Lung (tissue), 12 donors: ENCODE results near the gene TGFBRAP1. TPM values are rescaled to one million over a fixed set of nuclear protein-coding genes. Genes with fewer than 3 reads are reported as not detected.

ENCODE experiments used
- ATAC-seq: fragments of 200-7000 bp; cut with Tn5 transposase; one replicate; pipeline ENCODE4 v1.9.1; 2020; ENCODE audit warnings: moderate number of reproducible peaks; ENCODE audit not compliant: insufficient read depth, low FRiP score
- DNase-seq, 3 donors: peaks; one replicate each; pipeline ENCODE4 v3.0.0-alpha.2; 2013 to 2017
- H3K27ac ChIP-seq, 2 donors: one replicate each; pipeline ENCODE4 v1.5.1; 2013; ENCODE audit warnings: mild to moderate bottlenecking in 2 of 2, moderate library complexity in 2 of 2, control low read depth in 1 of 2, inconsistent platforms in 1 of 2, low read depth in 1 of 2, low read length in 1 of 2
- H3K27me3 ChIP-seq, 3 donors: one replicate each; pipeline ENCODE4 v1.5.1; 2013; ENCODE audit warnings: low read length in 2 of 3; ENCODE audit not compliant: control insufficient read depth in 3 of 3, insufficient read depth in 3 of 3
- H3K36me3 ChIP-seq, 4 donors: one replicate each; pipeline ENCODE4 v1.5.1; 2013; ENCODE audit warnings: low read length in 4 of 4, mild to moderate bottlenecking in 1 of 4, moderate library complexity in 1 of 4; ENCODE audit not compliant: control insufficient read depth in 4 of 4, insufficient read depth in 4 of 4
- H3K4me1 ChIP-seq, 5 donors: one replicate each; pipeline ENCODE4 v1.5.1; 2013; ENCODE audit warnings: low read length in 5 of 5, mild to moderate bottlenecking in 2 of 5, moderate library complexity in 1 of 5; ENCODE audit not compliant: control insufficient read depth in 5 of 5, insufficient read depth in 5 of 5
- H3K4me3 ChIP-seq: one replicate; pipeline ENCODE4 v1.5.1; 2013; ENCODE audit warnings: mild to moderate bottlenecking, control low read depth, moderate library complexity
- H3K9ac ChIP-seq, 2 donors: one replicate each; pipeline ENCODE4 v1.5.1; 2013; ENCODE audit warnings: low read length in 2 of 2, control low read depth in 1 of 2; ENCODE audit not compliant: insufficient read depth in 1 of 2
- H3K9me3 ChIP-seq, 4 donors: one replicate each; pipeline ENCODE4 v1.5.1; 2013; ENCODE audit warnings: low read length in 3 of 4, mild to moderate bottlenecking in 1 of 4, moderate library complexity in 1 of 4; ENCODE audit not compliant: control insufficient read depth in 4 of 4, insufficient read depth in 3 of 4
- CTCF ChIP-seq: IDR thresholded peaks from 2 replicates; pipeline ENCODE4 v1.5.1; 2012; ENCODE audit warnings: mild to moderate bottlenecking; ENCODE audit errors: control extremely low read depth, extremely low read depth
- WGBS, 2 donors: extraction: QIAGEN DNeasy Blood & Tissue Kit; methylation state at CpG; one replicate each; pipeline ENCODE4 v1.1.7; 2013; 5-methylcytosine and 5-hydroxymethylcytosine counted together
- polyA plus RNA-seq, 2 donors: library from polyadenylated mRNA; stranded (reverse); fragments of 200-250 nt; gene quantifications; one replicate each; pipeline ENCODE4 v1.2.1, GENCODE V29; 2013
- total RNA-seq, 2 donors: library from RNA; depleted of rRNA in 1 of 2; stranded (reverse); fragments of >200 nt in 1 of 2; gene quantifications; one replicate each; pipeline ENCODE4 v1.2.1, GENCODE V29; 2014 to 2021
- donor health status: control.
- donor health status: control.
- donor health status: Bipolar disorder and iron deficiency.
- donor health status: healthy.
- donor health status: DM: yes; HTN: yes; CAD: no.

Gene TGFBRAP1
- total and polyA plus RNA-seq, 4 donors = 4.0 to 19.7 (median 12.0) TPM

DNA sequence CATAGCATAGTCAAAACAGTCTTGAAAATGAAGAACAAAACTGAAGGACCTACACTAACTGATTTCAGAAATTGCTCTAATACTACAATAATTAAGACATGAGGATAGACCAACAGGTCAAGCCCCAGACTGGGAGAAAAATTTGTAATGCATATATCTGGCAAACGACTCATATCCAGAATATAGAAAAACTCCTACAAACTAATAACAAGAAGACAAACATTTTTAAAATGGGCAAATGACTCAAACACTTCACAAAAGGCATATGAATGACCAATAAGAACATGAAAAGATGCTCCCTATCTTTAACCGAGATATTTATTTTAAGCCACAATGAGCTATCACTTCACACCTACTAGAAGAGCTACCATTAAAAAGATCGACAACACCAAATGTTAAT, 14.2 kb downstream of the TGFBRAP1 start:
- TF ChIP-seq CTCF = no peak
- Histone ChIP-seq H3K9ac (no peak overlapping the region), H3K9me3 (no peaks in the 10 kb centered on the region), H3K4me3 (no peak overlapping the region), H3K4me1 (peaks cover 0 to 5% (median 0%) of the 10 kb centered on the region in 5 donors), H3K27ac (no peak overlapping the region), H3K36me3 (no peaks in the 10 kb centered on the region), H3K27me3 (no peaks in the 10 kb centered on the region)
- WGBS, 2 donors = 79 to 91% methylated on average over 3 of the region's 3 CpGs
- ATAC-seq (no peak), DNase-seq (no peak)

- no peak for ATAC-seq
Observed at GRCh38 chr2:105313877-105314276, 15.7 kb downstream of the TGFBRAP1 start.

GRCh38 chr2:105309147-105309545, 20.4 kb downstream of the TGFBRAP1 start:
- Histone ChIP-seq H3K36me3 (peaks cover 0 to 13% (median 9%) of the 10 kb centered on the region in 4 donors), H3K27me3 (no peaks in the 10 kb centered on the region), H3K9ac (peak overlapping the region in 1 of 2 donors; percentile 12), H3K4me1 (peaks cover 0 to 4% (median 0%) of the 10 kb centered on the region in 5 donors), H3K9me3 (no peaks in the 10 kb centered on the region), H3K27ac (no peak overlapping the region), H3K4me3 (no peak overlapping the region)
- no peak for TF ChIP-seq CTCF
- ATAC-seq (no peak), DNase-seq (peak; percentile 52 to 78 (median 58))
- 25 to 54% methylated on average over 4 of the region's 4 CpGs for WGBS, 2 donors

More at GRCh38 chr2:105313877-105314276, 15.7 kb downstream of the TGFBRAP1 start:
- TF ChIP-seq CTCF = no peak
- no peaks in the 10 kb centered on the region for H3K27me3 ChIP-seq
- no peak overlapping the region for H3K27ac ChIP-seq
- no peak for DNase-seq
- H3K36me3 ChIP-seq = no peaks in the 10 kb centered on the region
- H3K4me3 ChIP-seq = no peak overlapping the region
- no peaks in the 10 kb centered on the region for H3K9me3 ChIP-seq
- H3K4me1 ChIP-seq = peaks cover 0 to 3% (median 0%) of the 10 kb centered on the region in 5 donors
- no peak overlapping the region for H3K9ac ChIP-seq
